Parathyroid adenoma (tissue), 2 donors: ENCODE results near the gene CLSTN3.
"Not testable (repeated sequence)": the region's sequence is repeated elsewhere in the genome, so short reads cannot be mapped to it uniquely, and the experiment has no call there.

Experiments used
- H2AFZ ChIP-seq: fragments of 300-600 bp; sonication (generic); one replicate; pipeline ENCODE4 v1.7.0; 2017; ENCODE audit warnings: antibody characterized with exemption, mild to moderate bottlenecking
- H3K27ac ChIP-seq: fragments of 300-600 bp; sonication (generic); one replicate; pipeline ENCODE4 v1.7.0; 2017
- H3K27me3 ChIP-seq: fragments of 300-600 bp; sonication (generic); one replicate; pipeline ENCODE4 v1.7.0; 2017; ENCODE audit warnings: low read length; ENCODE audit not compliant: control insufficient read depth, insufficient read depth
- H3K36me3 ChIP-seq: fragments of 300-600 bp; sonication (generic); one replicate; pipeline ENCODE4 v1.7.0; 2017; ENCODE audit warnings: low read length; ENCODE audit not compliant: control insufficient read depth, insufficient read depth
- H3K4me1 ChIP-seq: fragments of 300-600 bp; sonication (generic); one replicate; pipeline ENCODE4 v1.7.0; 2017; ENCODE audit warnings: control low read depth
- H3K4me2 ChIP-seq: fragments of 300-600 bp; sonication (generic); one replicate; pipeline ENCODE4 v1.7.0; 2017; ENCODE audit warnings: low read length
- H3K4me3 ChIP-seq: fragments of 300-600 bp; sonication (generic); one replicate; pipeline ENCODE4 v1.7.0; 2017; ENCODE audit warnings: low read depth, low read length
- H3K79me2 ChIP-seq: fragments of 300-600 bp; sonication (generic); one replicate; pipeline ENCODE4 v1.7.0; 2017; ENCODE audit warnings: control low read depth
- H3K9ac ChIP-seq: fragments of 300-600 bp; sonication (generic); one replicate; pipeline ENCODE4 v1.7.0; 2017; ENCODE audit warnings: mild to moderate bottlenecking
- H3K9me3 ChIP-seq: fragments of 300-600 bp; sonication (generic); one replicate; pipeline ENCODE4 v1.7.0; 2017; ENCODE audit warnings: low read length; ENCODE audit not compliant: control insufficient read depth
- CTCF ChIP-seq: fragments of 300-600 bp; sonication (generic); IDR thresholded peaks from one replicate; pipeline ENCODE4 v1.7.0; 2017; ENCODE audit warnings: antibody characterized with exemption, mild to moderate bottlenecking
- donor health status: primary hyperparathyroidism.

CLSTN3 gene

GRCh38 chr12:7180685-7181084 is 50.5 kb downstream of the CLSTN3 start:
- TF ChIP-seq CTCF = no peak
- no peaks in the 10 kb centered on the region for H3K36me3 ChIP-seq
- no peaks in the 10 kb centered on the region for H3K4me1 ChIP-seq
- no peaks in the 10 kb centered on the region for H3K79me2 ChIP-seq
- H3K4me3 ChIP-seq = no peak overlapping the region
- no peaks in the 10 kb centered on the region for H3K9me3 ChIP-seq
- H2AFZ ChIP-seq = no peak overlapping the region
- H3K27me3 ChIP-seq = no peaks in the 10 kb centered on the region
- H3K9ac ChIP-seq = no peak overlapping the region
- H3K27ac ChIP-seq = no peak overlapping the region
- no peak overlapping the region for H3K4me2 ChIP-seq

- H3K79me2 ChIP-seq, H3K4me2 ChIP-seq, H3K36me3 ChIP-seq, H3K27ac ChIP-seq, H3K9me3 ChIP-seq, H2AFZ ChIP-seq, H3K27me3 ChIP-seq, H3K4me1 ChIP-seq, H3K9ac ChIP-seq, H3K4me3 ChIP-seq: not testable (repeated sequence)
Observed at GRCh38 chr12:7186058-7186457, 55.9 kb downstream of the CLSTN3 start.

- Histone ChIP-seq H3K9me3 (no peaks in the 10 kb centered on the region), H3K27ac (peak overlapping the region; percentile 90), H3K4me2 (peak overlapping the region; percentile 100), H3K27me3 (no peaks in the 10 kb centered on the region), H3K4me1 (peaks cover 4% of the 10 kb centered on the region), H2AFZ (peak overlapping the region; percentile 80), H3K79me2 (no peaks in the 10 kb centered on the region), H3K36me3 (no peaks in the 10 kb centered on the region), H3K9ac (peak overlapping the region; percentile 40), H3K4me3 (peak overlapping the region; percentile 98)
- peak; percentile 76 for TF ChIP-seq CTCF
Observed at GRCh38 chr12:7188562-7189397, 58.6 kb downstream of the CLSTN3 start.

GRCh38 chr12:7189398-7190267 is 59.5 kb downstream of the CLSTN3 start, which contains the start of gene PEX5:
Gene PEX5, plus strand, starts transcription at chr12:7189686. Its CDS starts 692 bp downstream, at chr12:7190378.
- Histone ChIP-seq H3K4me2 (peak within 1 kb of the TSS; percentile 100), H3K36me3 (no peaks in the 10 kb centered on the region), H2AFZ (peak within 1 kb of the TSS; percentile 80), H3K9ac (peak within 1 kb of the TSS; percentile 41), H3K27ac (peak within 1 kb of the TSS; percentile 90), H3K4me1 (peaks cover 9% of the 10 kb centered on the region), H3K4me3 (peak within 1 kb of the TSS; percentile 98), H3K79me2 (no peaks in the 10 kb centered on the region), H3K27me3 (no peaks in the 10 kb centered on the region), H3K9me3 (no peaks in the 10 kb centered on the region)
- TF ChIP-seq CTCF = no peak
